Lung (tissue), 12 donors: ENCODE data around the gene SEZ6L. TPM values are rescaled to one million over a fixed set of nuclear protein-coding genes. Genes with fewer than 3 reads are reported as not detected.

Experiments
- ATAC-seq: fragments of 200-7000 bp; cut with Tn5 transposase; one replicate; pipeline ENCODE4 v1.9.1; 2020; ENCODE audit warnings: moderate number of reproducible peaks; ENCODE audit not compliant: insufficient read depth, low FRiP score
- DNase-seq, 3 donors: peaks; one replicate each; pipeline ENCODE4 v3.0.0-alpha.2; 2013 to 2017
- H3K27ac ChIP-seq, 2 donors: one replicate each; pipeline ENCODE4 v1.5.1; 2013; ENCODE audit warnings: mild to moderate bottlenecking in 2 of 2, moderate library complexity in 2 of 2, control low read depth in 1 of 2, inconsistent platforms in 1 of 2, low read depth in 1 of 2, low read length in 1 of 2
- H3K27me3 ChIP-seq, 3 donors: one replicate each; pipeline ENCODE4 v1.5.1; 2013; ENCODE audit warnings: low read length in 2 of 3; ENCODE audit not compliant: control insufficient read depth in 3 of 3, insufficient read depth in 3 of 3
- H3K36me3 ChIP-seq, 4 donors: one replicate each; pipeline ENCODE4 v1.5.1; 2013; ENCODE audit warnings: low read length in 4 of 4, mild to moderate bottlenecking in 1 of 4, moderate library complexity in 1 of 4; ENCODE audit not compliant: control insufficient read depth in 4 of 4, insufficient read depth in 4 of 4
- H3K4me1 ChIP-seq, 5 donors: one replicate each; pipeline ENCODE4 v1.5.1; 2013; ENCODE audit warnings: low read length in 5 of 5, mild to moderate bottlenecking in 2 of 5, moderate library complexity in 1 of 5; ENCODE audit not compliant: control insufficient read depth in 5 of 5, insufficient read depth in 5 of 5
- H3K4me3 ChIP-seq: one replicate; pipeline ENCODE4 v1.5.1; 2013; ENCODE audit warnings: mild to moderate bottlenecking, control low read depth, moderate library complexity
- H3K9ac ChIP-seq, 2 donors: one replicate each; pipeline ENCODE4 v1.5.1; 2013; ENCODE audit warnings: low read length in 2 of 2, control low read depth in 1 of 2; ENCODE audit not compliant: insufficient read depth in 1 of 2
- H3K9me3 ChIP-seq, 4 donors: one replicate each; pipeline ENCODE4 v1.5.1; 2013; ENCODE audit warnings: low read length in 3 of 4, mild to moderate bottlenecking in 1 of 4, moderate library complexity in 1 of 4; ENCODE audit not compliant: control insufficient read depth in 4 of 4, insufficient read depth in 3 of 4
- WGBS, 2 donors: extraction: QIAGEN DNeasy Blood & Tissue Kit; methylation state at CpG; one replicate each; pipeline ENCODE4 v1.1.7; 2013; 5-methylcytosine and 5-hydroxymethylcytosine counted together
- polyA plus RNA-seq, 2 donors: library from polyadenylated mRNA; stranded (reverse); fragments of 200-250 nt; gene quantifications; one replicate each; pipeline ENCODE4 v1.2.1, GENCODE V29; 2013
- total RNA-seq, 2 donors: library from RNA; depleted of rRNA in 1 of 2; stranded (reverse); fragments of >200 nt in 1 of 2; gene quantifications; one replicate each; pipeline ENCODE4 v1.2.1, GENCODE V29; 2014 to 2021
- TF ChIP-seq, protein P1 (sequence below): IDR thresholded peaks from 2 replicates; pipeline ENCODE4 v1.5.1; 2012; ENCODE audit warnings: mild to moderate bottlenecking; ENCODE audit errors: control extremely low read depth, extremely low read depth
- donor health status: control.
- donor health status: control.
- donor health status: Bipolar disorder and iron deficiency.
- donor health status: healthy.
- donor health status: DM: yes; HTN: yes; CAD: no.

The SEZ6L gene
- total and polyA plus RNA-seq, 4 donors, result 0.02 to 0.46 (median 0.08) TPM

DNA sequence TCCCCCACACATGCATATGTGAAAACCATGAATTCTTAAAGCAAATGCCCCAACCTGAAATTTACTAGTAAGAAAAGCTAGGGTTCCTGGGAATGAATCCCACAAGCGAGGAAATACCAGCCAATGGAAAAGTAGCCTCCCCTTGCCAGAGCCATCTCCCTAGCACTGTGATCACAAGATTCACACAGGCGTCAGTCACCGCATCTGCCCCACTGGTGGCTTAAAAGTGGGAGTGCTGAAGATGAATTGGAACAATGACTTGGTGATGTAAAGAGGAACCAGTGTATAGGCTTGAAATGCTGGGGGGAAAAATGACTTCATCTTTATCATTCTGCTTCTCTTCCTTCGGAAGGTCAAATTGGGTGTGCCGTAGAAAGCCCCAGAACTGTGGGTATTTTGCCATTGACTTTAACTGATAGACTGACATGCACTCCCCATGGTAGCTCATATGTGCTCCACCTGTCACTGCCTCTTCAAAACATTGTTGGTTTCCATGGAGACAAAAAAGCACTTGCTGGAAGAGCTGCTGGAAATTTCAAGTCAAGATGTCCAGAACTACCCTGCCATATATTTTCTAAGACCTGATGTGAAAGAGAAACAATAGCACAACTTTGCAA, 240.6 kb downstream of the SEZ6L start:
- no peaks in the 10 kb centered on the region for H3K36me3 ChIP-seq
- TF ChIP-seq, protein P1, sequence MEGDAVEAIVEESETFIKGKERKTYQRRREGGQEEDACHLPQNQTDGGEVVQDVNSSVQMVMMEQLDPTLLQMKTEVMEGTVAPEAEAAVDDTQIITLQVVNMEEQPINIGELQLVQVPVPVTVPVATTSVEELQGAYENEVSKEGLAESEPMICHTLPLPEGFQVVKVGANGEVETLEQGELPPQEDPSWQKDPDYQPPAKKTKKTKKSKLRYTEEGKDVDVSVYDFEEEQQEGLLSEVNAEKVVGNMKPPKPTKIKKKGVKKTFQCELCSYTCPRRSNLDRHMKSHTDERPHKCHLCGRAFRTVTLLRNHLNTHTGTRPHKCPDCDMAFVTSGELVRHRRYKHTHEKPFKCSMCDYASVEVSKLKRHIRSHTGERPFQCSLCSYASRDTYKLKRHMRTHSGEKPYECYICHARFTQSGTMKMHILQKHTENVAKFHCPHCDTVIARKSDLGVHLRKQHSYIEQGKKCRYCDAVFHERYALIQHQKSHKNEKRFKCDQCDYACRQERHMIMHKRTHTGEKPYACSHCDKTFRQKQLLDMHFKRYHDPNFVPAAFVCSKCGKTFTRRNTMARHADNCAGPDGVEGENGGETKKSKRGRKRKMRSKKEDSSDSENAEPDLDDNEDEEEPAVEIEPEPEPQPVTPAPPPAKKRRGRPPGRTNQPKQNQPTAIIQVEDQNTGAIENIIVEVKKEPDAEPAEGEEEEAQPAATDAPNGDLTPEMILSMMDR, result no peak
- H3K27me3 ChIP-seq, result peaks cover 4 to 17% (median 6%) of the 10 kb centered on the region in 3 donors
- no peak for DNase-seq
- 57 to 77% methylated on average over 5 of the region's 5 CpGs for WGBS, 2 donors
- H3K4me3 ChIP-seq, result no peak overlapping the region
- ATAC-seq, result no peak
- no peak overlapping the region for H3K27ac ChIP-seq
- H3K9me3 ChIP-seq, result peaks cover 0 to 4% (median 0%) of the 10 kb centered on the region in 4 donors
- no peak overlapping the region for H3K9ac ChIP-seq
- no peaks in the 10 kb centered on the region for H3K4me1 ChIP-seq

DNA sequence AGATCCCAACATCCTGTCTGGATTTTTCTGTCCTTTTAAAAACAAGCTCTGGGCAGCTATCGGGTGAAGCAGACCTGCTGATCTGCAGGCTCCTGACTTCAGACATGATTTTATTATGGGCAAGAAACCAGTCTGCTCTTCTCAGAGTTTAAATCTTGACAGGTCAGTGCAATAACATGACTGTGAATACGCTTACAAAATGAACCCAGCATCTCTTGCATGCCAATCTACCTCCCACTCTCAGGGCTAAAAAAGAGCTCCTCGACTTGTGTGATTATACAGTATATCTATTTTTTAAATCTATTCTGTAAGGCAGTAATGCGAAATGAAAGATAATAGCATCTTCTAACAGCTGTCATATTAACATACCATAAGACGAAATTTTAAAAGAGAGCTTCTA, 241.1 kb downstream of the SEZ6L start:
- no peak overlapping the region for H3K9ac ChIP-seq
- DNase-seq, result no peak
- no peaks in the 10 kb centered on the region for H3K4me1 ChIP-seq
- no peak for ATAC-seq
- H3K4me3 ChIP-seq, result no peak overlapping the region
- no peaks in the 10 kb centered on the region for H3K36me3 ChIP-seq
- peaks cover 5 to 19% (median 6%) of the 10 kb centered on the region in 3 donors for H3K27me3 ChIP-seq
- TF ChIP-seq, protein P1, result no peak
- no peak overlapping the region for H3K27ac ChIP-seq
- WGBS, 2 donors, result 76 to 87% methylated on average over 5 of the region's 5 CpGs
- peaks cover 0 to 4% (median 0%) of the 10 kb centered on the region in 4 donors for H3K9me3 ChIP-seq

DNA sequence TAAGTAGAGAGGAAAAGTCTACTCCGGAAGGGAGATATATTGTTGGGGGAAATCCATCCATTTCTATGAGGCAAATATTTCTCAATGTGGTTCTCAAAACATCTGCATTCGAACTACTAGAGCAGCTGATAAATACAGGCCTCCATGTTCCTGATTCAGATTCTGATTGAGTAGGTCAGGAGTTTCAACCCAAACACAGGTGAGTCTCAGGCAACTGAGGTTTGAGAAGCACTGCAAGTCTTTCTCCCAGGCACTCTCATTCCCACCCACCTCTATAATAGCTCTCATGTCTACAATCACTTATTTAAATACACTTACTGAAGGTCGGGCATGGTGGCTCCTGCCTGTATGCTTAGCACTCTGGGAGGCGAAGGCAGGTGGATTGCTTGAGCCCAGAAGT, 245.1 kb downstream of the SEZ6L start:
- TF ChIP-seq, protein P1, result no peak
- Histone ChIP-seq H3K9me3 (peaks cover 0 to 4% (median 0%) of the 10 kb centered on the region in 4 donors), H3K9ac (no peak overlapping the region), H3K36me3 (no peaks in the 10 kb centered on the region), H3K4me1 (no peaks in the 10 kb centered on the region), H3K4me3 (no peak overlapping the region), H3K27ac (no peak overlapping the region), H3K27me3 (peaks cover 4 to 28% (median 5%) of the 10 kb centered on the region in 3 donors)
- no peak for ATAC-seq
- WGBS, 2 donors, result 86 to 88% methylated on average over 4 of the region's 4 CpGs
- DNase-seq, result no peak

DNA sequence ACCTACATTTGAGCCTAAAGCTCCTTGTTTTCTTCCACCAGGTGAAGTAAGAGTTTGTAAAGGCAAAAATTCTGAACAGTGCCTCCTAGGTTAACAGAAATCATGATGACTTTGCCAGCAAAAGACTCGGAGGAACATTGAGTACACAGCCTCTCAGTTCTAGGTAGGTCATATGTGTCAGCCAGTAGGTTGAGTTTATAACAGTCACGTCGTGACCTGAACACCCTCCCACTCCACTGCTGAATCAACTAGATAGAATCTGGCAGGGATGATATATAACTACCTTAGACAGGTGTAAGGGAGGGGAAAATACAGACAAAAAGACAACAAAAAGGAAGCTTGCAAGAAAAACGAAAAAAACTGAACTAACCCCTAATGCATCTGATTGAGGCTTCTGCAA, 247.0 kb downstream of the SEZ6L start:
- no peaks in the 10 kb centered on the region for H3K4me1 ChIP-seq
- H3K9me3 ChIP-seq, result peaks cover 0 to 2% (median 0%) of the 10 kb centered on the region in 4 donors
- no peak overlapping the region for H3K4me3 ChIP-seq
- 64 to 84% methylated on average over 4 of the region's 4 CpGs for WGBS, 2 donors
- no peak overlapping the region for H3K27ac ChIP-seq
- DNase-seq (no peak), ATAC-seq (no peak)
- TF ChIP-seq, protein P1, result no peak
- H3K27me3 ChIP-seq, result peaks cover 0 to 23% (median 5%) of the 10 kb centered on the region in 3 donors
- no peaks in the 10 kb centered on the region for H3K36me3 ChIP-seq
- H3K9ac ChIP-seq, result no peak overlapping the region
